HepG2 (cell line): Measurements from ENCODE around the gene ZFX. TPM values are rescaled to one million over a fixed set of nuclear protein-coding genes. Genes with fewer than 3 reads are reported as not detected.

Experiments
- BRCA1 ChIP-seq: sonication (generic); formaldehyde crosslinking; IDR thresholded peaks from 2 replicates; pipeline ENCODE4 v1.4.0; 2020; ENCODE audit warnings: missing genetic modification reagents
- ELF4 ChIP-seq: sonication (generic); formaldehyde crosslinking; IDR thresholded peaks from 2 replicates; pipeline ENCODE4 v1.5.0; 2020; ENCODE audit warnings: missing genetic modification reagents, mild to moderate bottlenecking, moderate library complexity, borderline replicate concordance
- GLI4 ChIP-seq: sonication (generic); formaldehyde crosslinking; IDR thresholded peaks from 2 replicates; pipeline ENCODE4 v1.5.1; 2020; ENCODE audit warnings: missing genetic modification reagents, mild to moderate bottlenecking, moderate library complexity, borderline replicate concordance
- LCORL ChIP-seq, 2 experiments: fragments of 450-650 bp in 1 of 2; sonication (generic) in 1 of 2; formaldehyde crosslinking in 1 of 2; IDR thresholded peaks; 2 replicates each; pipeline versions ENCODE4 v1.5.0 to v1.6.1; 2017 to 2020; ENCODE audit warnings: antibody characterized with exemption in 1 of 2, missing genetic modification reagents in 1 of 2
- NFYC ChIP-seq: IDR thresholded peaks from 2 replicates; pipeline ENCODE4 v1.6.1; 2016; ENCODE audit warnings: missing genetic modification reagents, missing compliant biosample characterization
- ZSCAN21 ChIP-seq: sonication (generic); formaldehyde crosslinking; IDR thresholded peaks from 2 replicates; pipeline ENCODE4 v1.8.0; 2022; ENCODE audit warnings: mild to moderate bottlenecking, missing genetic modification reagents, moderate library complexity, borderline replicate concordance
- polyA plus RNA-seq, 8 experiments: library from polyadenylated mRNA; depleted of rRNA in 3 of 8; stranded (reverse) in 7 of 8; unstranded in 1 of 8; fragments of >200 nt; fragmentation: Illumina TruSeq in 4 of 8; extraction: Trizol in 4 of 8; gene quantifications; 2 replicates each; pipeline versions ENCODE4 v1.2.1 to v1.2.3, GENCODE V29; 2011 to 2016; ENCODE audit warnings: low read depth in 4 of 8, missing spikeins in 1 of 8, mixed read lengths in 1 of 8; ENCODE audit not compliant: insufficient read depth in 1 of 8
- total RNA-seq, 5 experiments: library from RNA; depleted of rRNA; stranded (reverse); fragments of >200 nt; fragmentation: Illumina TruSeq; extraction: Trizol; gene quantifications; 2 replicates each; pipeline ENCODE4 v1.2.3, GENCODE V29; 2016; ENCODE audit warnings: low read depth in 1 of 5
- TF ChIP-seq, protein P1 (sequence below): sonication (generic); formaldehyde crosslinking; IDR thresholded peaks from 2 replicates; pipeline ENCODE4 v1.4.0; 2020; ENCODE audit warnings: mild to moderate bottlenecking, missing genetic modification reagents

Gene ZFX
- total and polyA plus RNA-seq, 2 of the 13 experiments (the other 11 are each of a cell fraction or from before 2014, with no cell fraction given) = 13.8 to 37.3 TPM

DNA sequence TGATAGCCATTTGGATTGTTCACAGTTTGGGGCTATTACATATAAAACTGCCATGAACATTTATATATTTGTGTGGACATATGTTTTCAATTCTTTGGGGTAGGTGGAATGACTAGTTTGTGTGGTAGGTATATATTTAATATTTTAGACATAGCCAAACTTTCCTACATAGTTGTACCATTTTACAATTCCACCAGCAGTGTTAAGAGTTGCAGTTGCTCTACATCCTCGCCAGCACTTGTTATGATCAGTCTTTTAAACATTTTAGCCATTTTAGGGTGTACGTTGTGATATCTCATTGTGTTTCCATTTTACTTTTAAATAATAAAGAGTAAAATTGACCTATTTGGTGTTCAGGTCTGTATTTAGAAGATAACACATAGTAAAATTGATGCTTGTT is 76.6 kb downstream of the ZFX start (continued):
- TF ChIP-seq GLI4 (CRISPR knock-in tag) (no peak), ZSCAN21 (CRISPR knock-in tag) (no peak), LCORL (IDR thresholded peaks at IDR 0.05) (no peak), LCORL (CRISPR knock-in tag; IDR thresholded peaks at IDR 0.05) (no peak), ELF4 (no peak), NFYC (CRISPR knock-in tag) (no peak), BRCA1 (CRISPR knock-in tag) (no peak)
- TF ChIP-seq, protein P1, sequence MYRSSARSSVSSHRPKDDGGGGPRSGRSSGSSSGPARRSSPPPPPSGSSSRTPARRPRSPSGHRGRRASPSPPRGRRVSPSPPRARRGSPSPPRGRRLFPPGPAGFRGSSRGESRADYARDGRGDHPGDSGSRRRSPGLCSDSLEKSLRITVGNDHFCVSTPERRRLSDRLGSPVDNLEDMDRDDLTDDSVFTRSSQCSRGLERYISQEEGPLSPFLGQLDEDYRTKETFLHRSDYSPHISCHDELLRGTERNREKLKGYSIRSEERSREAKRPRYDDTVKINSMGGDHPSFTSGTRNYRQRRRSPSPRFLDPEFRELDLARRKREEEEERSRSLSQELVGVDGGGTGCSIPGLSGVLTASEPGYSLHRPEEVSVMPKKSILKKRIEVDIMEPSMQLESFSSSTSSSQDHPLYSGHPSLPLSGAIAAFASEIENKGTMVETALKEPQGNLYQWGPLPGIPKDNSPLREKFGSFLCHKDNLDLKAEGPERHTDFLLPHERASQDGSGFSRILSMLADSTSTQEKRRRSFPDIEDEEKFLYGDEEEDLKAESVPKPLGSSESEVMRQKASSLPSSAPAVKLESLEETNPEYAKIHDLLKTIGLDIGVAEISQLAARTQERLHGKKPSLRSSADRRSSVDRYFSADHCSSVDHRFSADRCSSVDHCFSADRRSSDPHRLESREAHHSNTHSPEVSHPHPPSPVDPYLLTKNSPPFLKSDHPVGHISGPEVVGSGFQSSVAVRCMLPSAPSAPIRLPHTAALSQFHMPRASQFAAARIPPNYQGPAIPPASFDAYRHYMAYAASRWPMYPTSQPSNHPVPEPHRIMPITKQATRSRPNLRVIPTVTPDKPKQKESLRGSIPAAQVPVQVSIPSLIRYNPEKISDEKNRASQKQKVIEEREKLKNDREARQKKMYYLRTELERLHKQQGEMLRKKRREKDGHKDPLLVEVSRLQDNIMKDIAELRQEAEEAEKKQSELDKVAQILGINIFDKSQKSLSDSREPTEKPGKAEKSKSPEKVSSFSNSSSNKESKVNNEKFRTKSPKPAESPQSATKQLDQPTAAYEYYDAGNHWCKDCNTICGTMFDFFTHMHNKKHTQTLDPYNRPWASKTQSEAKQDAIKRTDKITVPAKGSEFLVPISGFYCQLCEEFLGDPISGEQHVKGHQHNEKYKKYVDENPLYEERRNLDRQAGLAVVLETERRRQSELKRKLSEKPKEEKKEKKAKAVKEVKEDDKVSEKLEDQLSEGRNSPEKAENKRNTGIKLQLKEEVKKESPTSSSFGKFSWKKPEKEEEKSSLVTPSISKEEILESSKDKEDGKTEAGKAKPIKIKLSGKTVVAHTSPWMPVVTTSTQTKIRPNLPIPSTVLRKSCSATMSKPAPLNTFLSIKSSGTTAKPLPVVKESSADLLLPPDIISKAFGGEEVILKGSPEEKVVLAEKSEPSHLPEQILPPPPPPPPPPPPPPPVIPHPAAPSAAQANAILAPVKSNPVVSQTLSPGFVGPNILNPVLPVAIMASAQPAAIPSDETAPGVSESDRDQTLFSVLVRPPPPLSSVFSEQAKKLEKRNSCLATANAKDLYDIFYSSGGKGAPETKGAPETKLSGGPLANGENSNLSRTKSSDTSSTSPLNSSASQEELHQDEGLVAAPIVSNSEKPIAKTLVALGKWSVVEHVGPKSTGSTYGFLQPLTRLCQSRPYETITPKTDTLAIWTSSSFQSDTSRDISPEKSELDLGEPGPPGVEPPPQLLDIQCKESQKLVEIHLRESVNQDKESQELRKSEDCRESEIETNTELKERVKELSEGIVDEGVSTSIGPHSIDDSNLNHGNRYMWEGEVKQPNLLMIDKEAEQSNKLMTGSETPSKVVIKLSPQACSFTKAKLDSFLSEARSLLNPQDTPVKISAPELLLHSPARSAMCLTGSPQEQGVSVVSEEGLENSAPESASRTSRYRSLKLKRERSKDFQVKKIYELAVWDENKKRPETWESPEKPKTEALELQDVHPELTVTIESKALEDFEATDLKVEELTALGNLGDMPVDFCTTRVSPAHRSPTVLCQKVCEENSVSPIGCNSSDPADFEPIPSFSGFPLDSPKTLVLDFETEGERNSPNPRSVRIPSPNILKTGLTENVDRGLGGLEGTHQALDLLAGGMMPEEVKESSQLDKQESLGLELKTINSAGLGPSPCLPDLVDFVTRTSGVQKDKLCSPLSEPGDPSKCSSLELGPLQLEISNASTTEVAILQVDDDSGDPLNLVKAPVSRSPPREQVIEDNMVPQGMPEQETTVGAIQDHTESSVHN (CRISPR knock-in tag) = no peak
